Measurements from ENCODE around the gene NAV2. TPM values are rescaled to one million over a fixed set of nuclear protein-coding genes. Genes with fewer than 3 reads are reported as not detected.
"Not testable (repeated sequence)": the region's sequence is repeated elsewhere in the genome, so short reads cannot be mapped to it uniquely, and the experiment has no call there.

Gene NAV2
- total RNA-seq, 1 donor from 2014 or later = 31.4 TPM

DNA sequence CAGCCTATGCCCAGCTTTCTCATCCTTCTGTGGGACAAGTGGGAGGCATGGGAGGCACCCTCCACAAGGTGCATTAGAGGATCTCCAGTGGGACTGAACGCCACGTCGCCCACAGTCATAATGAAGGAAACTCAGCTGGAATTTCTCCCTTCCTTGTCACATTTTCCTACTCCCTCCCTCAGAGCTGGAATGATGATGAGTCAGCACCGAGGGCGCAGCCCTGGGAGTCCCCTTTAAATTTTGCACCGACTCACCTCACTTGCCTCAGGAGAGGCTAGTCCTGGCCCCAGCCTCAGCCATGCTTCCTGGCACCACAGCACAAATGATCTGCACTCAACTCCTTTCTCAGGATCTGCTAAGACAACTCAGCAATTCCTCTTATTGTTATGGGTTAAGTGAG lies 413.3 kb downstream of the NAV2 start:
- Mint-ChIP-seq H3K36me3 (ENCODE audit: unreplicated experiment) (peaks cover 3% of the 10 kb centered on the region), H3K9me3 (ENCODE audit: unreplicated experiment) (no peaks in the 10 kb centered on the region), H3K4me1 (ENCODE audit: unreplicated experiment) (peaks cover 20% of the 10 kb centered on the region), H3K4me3 (ENCODE audit: unreplicated experiment) (no peak overlapping the region), H3K27ac (ENCODE audit: unreplicated experiment) (peak overlapping the region; percentile 25), H3K27me3 (ENCODE audit: unreplicated experiment) (no peaks in the 10 kb centered on the region)
- TF ChIP-seq CTCF (IDR thresholded peaks at IDR 0.05) = no peak
- DNase-seq (ENCODE audit: extremely low spot score, unreplicated experiment) = no peak

GRCh38 chr11:20126724-20127123 lies 414.1 kb downstream of the NAV2 start:
- no peak for DNase-seq (ENCODE audit: extremely low spot score, unreplicated experiment)
- Mint-ChIP-seq H3K9me3 (ENCODE audit: unreplicated experiment) (no peaks in the 10 kb centered on the region), H3K27ac (ENCODE audit: unreplicated experiment) (no peak overlapping the region), H3K4me3 (ENCODE audit: unreplicated experiment) (no peak overlapping the region), H3K36me3 (ENCODE audit: unreplicated experiment) (no peaks in the 10 kb centered on the region), H3K4me1 (ENCODE audit: unreplicated experiment) (peaks cover 16% of the 10 kb centered on the region), H3K27me3 (ENCODE audit: unreplicated experiment) (no peaks in the 10 kb centered on the region)
- no peak for TF ChIP-seq CTCF (IDR thresholded peaks at IDR 0.05)

- TF ChIP-seq CTCF (IDR thresholded peaks at IDR 0.05) = peak; percentile 85
- Mint-ChIP-seq H3K9me3 (ENCODE audit: unreplicated experiment) (no peaks in the 10 kb centered on the region), H3K4me3 (ENCODE audit: unreplicated experiment) (no peak overlapping the region), H3K36me3 (ENCODE audit: unreplicated experiment) (no peaks in the 10 kb centered on the region), H3K4me1 (ENCODE audit: unreplicated experiment) (peaks cover 15% of the 10 kb centered on the region), H3K27ac (ENCODE audit: unreplicated experiment) (no peak overlapping the region), H3K27me3 (ENCODE audit: unreplicated experiment) (no peaks in the 10 kb centered on the region)
- DNase-seq (ENCODE audit: extremely low spot score, unreplicated experiment) = peak; percentile 92
Observed at GRCh38 chr11:20127671-20128527, 415.3 kb downstream of the NAV2 start.

DNA sequence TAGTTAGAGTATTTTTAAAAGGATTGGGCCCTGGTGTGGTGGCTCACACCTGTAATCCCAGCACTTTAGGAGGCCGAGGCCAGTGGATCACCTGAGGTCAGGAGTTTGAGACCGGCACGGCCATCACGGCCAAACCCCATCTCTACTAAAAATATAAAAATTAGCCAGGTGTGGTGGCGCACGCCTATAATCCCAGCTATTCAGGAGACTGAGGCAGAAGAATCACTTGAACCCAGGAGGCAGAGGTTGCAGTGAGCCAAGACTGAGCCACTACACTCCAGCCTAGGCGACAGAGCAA lies 415.8 kb downstream of the NAV2 start:
- not testable (repeated sequence) for H3K36me3 Mint-ChIP-seq (ENCODE audit: unreplicated experiment); DNase-seq (ENCODE audit: extremely low spot score, unreplicated experiment); H3K27me3 Mint-ChIP-seq (ENCODE audit: unreplicated experiment); H3K4me3 Mint-ChIP-seq (ENCODE audit: unreplicated experiment); H3K27ac Mint-ChIP-seq (ENCODE audit: unreplicated experiment); H3K9me3 Mint-ChIP-seq (ENCODE audit: unreplicated experiment)
- peaks cover 15% of the 10 kb centered on the region for H3K4me1 Mint-ChIP-seq (ENCODE audit: unreplicated experiment)

DNA sequence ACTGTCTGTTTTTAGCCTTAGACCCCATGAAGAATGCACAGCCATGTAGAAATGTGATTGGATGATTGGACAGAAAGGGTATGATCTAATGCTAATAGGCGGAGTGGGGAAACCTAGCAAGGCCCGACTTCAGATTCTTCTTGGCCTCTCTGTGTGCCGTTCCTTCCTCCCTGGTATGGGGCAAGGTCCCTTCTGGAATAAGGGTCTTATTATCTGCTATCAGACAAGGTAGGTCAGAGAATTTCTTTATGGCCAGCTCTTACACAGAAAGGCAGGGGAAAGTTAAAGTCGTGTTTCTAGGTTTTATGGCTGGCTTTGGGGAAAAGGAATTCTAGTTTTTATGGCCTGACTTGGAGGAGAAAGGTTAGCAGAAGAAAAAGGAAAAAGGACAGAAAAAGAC lies 417.0 kb downstream of the NAV2 start:
- no peak overlapping the region for H3K27ac Mint-ChIP-seq (ENCODE audit: unreplicated experiment)
- no peak for TF ChIP-seq CTCF (IDR thresholded peaks at IDR 0.05)
- no peak overlapping the region for H3K4me3 Mint-ChIP-seq (ENCODE audit: unreplicated experiment)

More for the DNA sequence above, 417.0 kb downstream of the NAV2 start:
- no peaks in the 10 kb centered on the region for H3K9me3 Mint-ChIP-seq (ENCODE audit: unreplicated experiment)
- H3K4me1 Mint-ChIP-seq (ENCODE audit: unreplicated experiment) = peaks cover 15% of the 10 kb centered on the region
- no peak for DNase-seq (ENCODE audit: extremely low spot score, unreplicated experiment)
- no peaks in the 10 kb centered on the region for H3K36me3 Mint-ChIP-seq (ENCODE audit: unreplicated experiment)
- peaks cover 2% of the 10 kb centered on the region for H3K27me3 Mint-ChIP-seq (ENCODE audit: unreplicated experiment)

All from osteocyte (in vitro differentiated cells).